Dedifferentiated amniotic fluid mesenchymal stem cell (primary cell): ENCODE results near the gene NEU3.
"Not testable (repeated sequence)": the region's sequence is repeated elsewhere in the genome, so short reads cannot be mapped to it uniquely, and the experiment has no call there.

Experiments used
- DNase-seq: peaks from one replicate; pipeline ENCODE4 v3.0.0-alpha.2; 2016; ENCODE audit errors: extremely low spot score

The NEU3 gene

GRCh38 chr11:74988541-74989259 is at the start of gene NEU3:
TSS of gene NEU3 (plus strand) at chr11:74988933. CDS start at chr11:74989061, 128 bp downstream.
- peak; percentile 25 for DNase-seq

GRCh38 chr11:74941492-74941891 is 47.2 kb upstream of the NEU3 start:
- DNase-seq = no peak

- no peak for DNase-seq
Measured at GRCh38 chr11:74942073-74942759, 46.5 kb upstream of the NEU3 start.

- DNase-seq = no peak
Measured at GRCh38 chr11:74948546-74948897, 40.2 kb upstream of the NEU3 start.

- DNase-seq = peak; percentile 99
Measured at GRCh38 chr11:74948898-74949752, 39.6 kb upstream of the NEU3 start, which contains the start of the genes SPCS2 and XRRA1. TSS of gene SPCS2 (plus strand) at chr11:74949266. CDS start at chr11:74949286, 20 bp downstream. TSS of gene XRRA1 (minus strand) at chr11:74949091. CDS start at chr11:74940878, 8,213 bp downstream.

GRCh38 chr11:74949753-74950137 is 39.0 kb upstream of the NEU3 start:
- DNase-seq = no peak

DNA sequence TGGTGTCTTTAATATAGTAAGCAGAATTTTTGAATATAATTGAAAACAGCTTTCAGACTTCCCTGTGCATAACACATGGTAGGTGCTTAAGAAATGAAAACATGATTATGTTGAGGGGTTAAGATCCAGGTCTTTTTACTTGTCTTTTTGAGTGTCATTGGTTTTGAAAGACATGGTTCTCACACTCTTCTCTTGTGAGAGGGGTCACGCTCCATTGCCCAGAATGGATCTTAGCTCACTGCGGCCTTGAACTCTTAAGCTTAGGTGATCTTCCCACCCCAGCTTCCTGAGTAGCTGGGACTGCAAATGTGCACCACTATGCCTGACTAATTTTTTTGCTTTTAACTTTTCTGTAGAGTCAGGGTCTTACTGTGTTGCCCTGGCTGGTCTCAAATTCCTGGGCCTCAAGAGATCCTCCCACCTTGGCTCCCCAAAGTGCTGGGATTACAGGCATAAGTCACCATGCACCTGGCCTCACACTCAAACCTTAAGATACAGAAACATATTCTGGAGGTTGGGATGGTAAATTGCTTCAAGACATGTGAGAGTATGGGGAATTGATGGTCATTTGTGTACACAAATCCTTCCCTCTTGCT is 38.3 kb upstream of the NEU3 start:
- DNase-seq = no peak

GRCh38 chr11:74951226-74951625 is 37.5 kb upstream of the NEU3 start:
- no peak for DNase-seq

GRCh38 chr11:74952752-74953151 is 36.0 kb upstream of the NEU3 start:
- DNase-seq = no peak

GRCh38 chr11:74953451-74953850 is 35.3 kb upstream of the NEU3 start:
- DNase-seq = no peak

GRCh38 chr11:74954199-74954598 is 34.5 kb upstream of the NEU3 start:
- no peak for DNase-seq

- DNase-seq = no peak
Measured at GRCh38 chr11:74956397-74957015, 32.2 kb upstream of the NEU3 start.

DNA sequence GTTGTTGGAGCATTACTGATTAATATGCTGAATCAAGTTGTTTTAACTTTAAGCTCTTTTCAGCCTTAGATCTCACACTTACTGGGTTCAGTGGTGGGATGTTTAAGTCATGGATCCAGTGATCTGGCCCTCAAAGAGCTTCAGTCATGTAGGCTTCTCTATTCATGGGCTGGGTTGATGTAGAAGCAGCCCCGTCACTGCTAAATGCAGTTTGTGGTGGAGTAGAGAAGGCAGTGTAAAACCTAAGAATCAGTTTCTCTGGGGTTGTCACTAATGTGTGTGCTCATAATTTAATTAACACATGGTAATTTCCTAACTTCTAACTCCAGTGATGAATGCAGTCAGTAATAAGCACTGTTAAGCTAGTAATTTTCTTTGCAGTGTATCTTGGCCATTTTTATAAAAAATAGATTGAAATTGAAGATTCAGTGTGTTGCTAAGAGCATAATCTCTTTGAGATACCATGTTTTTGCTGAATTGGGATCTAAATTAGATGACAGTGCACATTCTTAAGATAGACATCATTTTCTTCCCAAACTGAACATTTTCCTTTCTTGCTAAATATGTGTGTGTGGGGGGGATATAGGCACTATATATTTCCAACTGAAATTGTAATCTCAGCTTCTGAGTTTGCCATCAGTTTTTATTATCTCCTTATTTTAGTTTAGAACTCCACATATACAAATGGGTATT is 30.6 kb upstream of the NEU3 start:
- no peak for DNase-seq

DNA sequence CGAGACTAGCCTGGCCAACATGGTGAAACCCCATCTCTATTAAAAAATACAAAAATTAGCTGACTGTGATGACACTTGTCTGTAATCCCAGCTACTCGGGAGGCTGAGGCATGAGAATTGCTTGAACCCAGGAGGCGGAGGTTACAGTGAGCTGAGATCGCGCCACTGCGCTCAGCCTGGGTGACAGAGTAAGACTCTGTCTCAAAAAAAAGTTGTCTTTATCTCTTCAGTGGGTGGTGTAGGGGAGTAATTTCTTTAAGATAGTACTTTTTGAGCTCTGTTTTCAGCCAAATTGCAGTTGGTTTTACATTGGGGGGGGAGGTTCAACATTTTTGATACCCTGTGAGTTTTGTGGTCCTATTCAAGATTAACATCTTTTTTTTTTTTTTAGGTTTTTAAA is 28.6 kb upstream of the NEU3 start:
- DNase-seq = not testable (repeated sequence)

GRCh38 chr11:74966651-74967050 is 22.1 kb upstream of the NEU3 start:
- no peak for DNase-seq

- no peak for DNase-seq
Measured at GRCh38 chr11:74970852-74971395, 17.8 kb upstream of the NEU3 start.

GRCh38 chr11:74971424-74971823 is 17.3 kb upstream of the NEU3 start:
- no peak for DNase-seq

GRCh38 chr11:74978041-74978440 is 10.7 kb upstream of the NEU3 start:
- no peak for DNase-seq

GRCh38 chr11:74980634-74981033 is 8.1 kb upstream of the NEU3 start:
- DNase-seq = no peak

- no peak for DNase-seq
Measured at GRCh38 chr11:74981888-74982287, 6.8 kb upstream of the NEU3 start.

GRCh38 chr11:74984070-74984469 is 4.7 kb upstream of the NEU3 start:
- no peak for DNase-seq
